GM10266 (cell line): ENCODE data around the gene PPP2CA.

ENCODE experiments used
- DNase-seq: peaks from one replicate; pipeline ENCODE4 v3.0.0; 2012; ENCODE audit errors: extremely low spot score
- TF ChIP-seq, protein P1 (sequence below): IDR thresholded peaks from 2 replicates; pipeline ENCODE4 v1.5.1; 2012; ENCODE audit warnings: mild to moderate bottlenecking, low read depth; ENCODE audit not compliant: control insufficient read depth, insufficient read depth; ENCODE audit errors: missing control alignments

PPP2CA gene

DNA sequence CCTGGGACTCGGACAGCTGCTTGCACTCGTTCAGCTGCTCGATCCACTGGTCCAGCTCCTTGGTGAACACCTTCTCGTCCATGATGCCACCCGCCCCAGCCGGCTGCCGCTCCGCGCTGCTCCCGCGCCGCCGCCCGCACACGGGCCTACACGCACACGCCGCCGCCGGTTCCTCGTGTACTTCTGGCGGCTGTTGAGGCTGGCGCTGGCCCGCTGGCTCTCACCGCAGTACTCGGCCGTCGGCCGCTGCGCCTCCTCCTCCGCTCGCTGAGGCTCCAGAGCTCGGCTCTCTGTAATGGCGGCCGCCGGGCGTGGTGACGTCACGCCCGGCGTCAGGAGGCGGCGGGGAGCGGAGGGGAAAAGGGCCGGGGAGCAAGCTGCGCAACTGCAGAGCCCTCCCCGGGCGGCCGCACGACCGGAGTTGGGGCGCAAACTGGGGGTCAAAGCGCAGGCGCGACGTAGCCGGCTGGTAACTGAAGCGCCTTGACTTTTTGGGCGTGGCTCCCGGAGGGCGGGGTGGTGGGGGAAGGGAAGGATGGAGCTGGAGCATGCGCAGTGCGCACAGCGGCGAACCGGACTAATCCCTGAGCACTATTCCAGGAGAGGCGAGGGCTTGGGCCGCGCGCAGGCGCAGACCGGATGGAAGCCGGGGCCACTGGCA, at the start of gene PPP2CA:
Gene PPP2CA, minus strand, starts transcription at position 294 of the 661 bp plus-strand sequence. Its CDS starts 212 bp downstream, at position 82.
- peak; percentile 95 for DNase-seq
- TF ChIP-seq, protein P1, sequence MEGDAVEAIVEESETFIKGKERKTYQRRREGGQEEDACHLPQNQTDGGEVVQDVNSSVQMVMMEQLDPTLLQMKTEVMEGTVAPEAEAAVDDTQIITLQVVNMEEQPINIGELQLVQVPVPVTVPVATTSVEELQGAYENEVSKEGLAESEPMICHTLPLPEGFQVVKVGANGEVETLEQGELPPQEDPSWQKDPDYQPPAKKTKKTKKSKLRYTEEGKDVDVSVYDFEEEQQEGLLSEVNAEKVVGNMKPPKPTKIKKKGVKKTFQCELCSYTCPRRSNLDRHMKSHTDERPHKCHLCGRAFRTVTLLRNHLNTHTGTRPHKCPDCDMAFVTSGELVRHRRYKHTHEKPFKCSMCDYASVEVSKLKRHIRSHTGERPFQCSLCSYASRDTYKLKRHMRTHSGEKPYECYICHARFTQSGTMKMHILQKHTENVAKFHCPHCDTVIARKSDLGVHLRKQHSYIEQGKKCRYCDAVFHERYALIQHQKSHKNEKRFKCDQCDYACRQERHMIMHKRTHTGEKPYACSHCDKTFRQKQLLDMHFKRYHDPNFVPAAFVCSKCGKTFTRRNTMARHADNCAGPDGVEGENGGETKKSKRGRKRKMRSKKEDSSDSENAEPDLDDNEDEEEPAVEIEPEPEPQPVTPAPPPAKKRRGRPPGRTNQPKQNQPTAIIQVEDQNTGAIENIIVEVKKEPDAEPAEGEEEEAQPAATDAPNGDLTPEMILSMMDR = no peak

GRCh38 chr5:134273642-134274395, 47.9 kb upstream of the PPP2CA start:
- no peak for DNase-seq
- TF ChIP-seq, protein P1 = no peak

- TF ChIP-seq, protein P1 = no peak
- no peak for DNase-seq
Observed at GRCh38 chr5:134271059-134271458, 45.2 kb upstream of the PPP2CA start.

- no peak for DNase-seq
Observed at GRCh38 chr5:134268919-134269318, 43.0 kb upstream of the PPP2CA start.

DNA sequence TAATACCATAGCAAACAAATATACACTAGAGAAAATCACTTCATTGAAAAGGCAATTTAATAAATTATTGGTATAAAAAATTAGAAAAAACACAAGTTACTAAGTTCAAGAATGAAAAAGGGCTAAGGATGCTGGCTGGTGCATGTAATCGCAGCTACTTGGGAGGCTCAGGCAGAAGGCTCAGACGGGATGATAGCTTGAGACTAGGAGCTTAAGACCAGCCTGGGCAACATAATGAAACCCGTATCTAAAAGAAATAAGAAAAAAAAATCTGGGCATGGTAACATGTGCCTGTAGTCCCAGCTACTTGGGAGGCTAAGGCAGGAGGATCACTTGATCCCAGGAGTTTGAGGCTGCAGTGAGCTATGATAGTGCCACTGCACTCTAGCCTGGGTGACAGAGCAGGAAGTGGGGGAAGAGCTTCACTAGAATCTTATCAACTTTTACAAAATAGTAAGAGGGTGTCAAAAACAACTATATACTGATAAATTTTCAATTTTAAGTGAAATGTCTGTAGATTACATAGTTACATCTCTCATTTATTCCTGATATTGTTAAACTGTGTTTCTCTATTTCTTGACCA, 42.2 kb upstream of the PPP2CA start:
- DNase-seq = no peak
- TF ChIP-seq, protein P1 = no peak

More at GRCh38 chr5:134268919-134269318, 43.0 kb upstream of the PPP2CA start:
- TF ChIP-seq, protein P1 = no peak

- no peak for DNase-seq
Observed at GRCh38 chr5:134267366-134268018, 41.6 kb upstream of the PPP2CA start.

More at GRCh38 chr5:134267366-134268018, 41.6 kb upstream of the PPP2CA start:
- TF ChIP-seq, protein P1 = no peak
